Heart right ventricle (tissue), 16 donors: Measurements from ENCODE around the gene MIB2. TPM values are rescaled to one million over a fixed set of nuclear protein-coding genes. Genes with fewer than 3 reads are reported as not detected.

ENCODE experiments used
- ATAC-seq, 8 donors: fragments of 200-7000 bp; cut with Tn5 transposase; one replicate each; pipeline ENCODE4 v1.9.1; 2020; ENCODE audit warnings: mild to moderate bottlenecking in 8 of 8, moderate library complexity in 8 of 8, moderate number of reproducible peaks in 1 of 8
- DNase-seq, 2 donors: peaks; one replicate each; pipeline ENCODE4 v3.0.0-alpha.2; 2020
- H3K27ac ChIP-seq, 10 donors: fragments of 200-600 bp; sonication (generic) in 2 of 10; one replicate each; pipeline versions ENCODE4 v1.5.0 to v1.8.0; 2020 to 2022; ENCODE audit warnings: mild to moderate bottlenecking in 3 of 10
- H3K27me3 ChIP-seq, 7 donors: fragments of 200-600 bp; one replicate each; pipeline ENCODE4 v1.8.0; 2021 to 2022; ENCODE audit warnings: mild to moderate bottlenecking in 2 of 7
- H3K36me3 ChIP-seq, 9 donors: fragments of 200-600 bp; sonication (generic) in 1 of 9; one replicate each; pipeline versions ENCODE4 v1.5.0 to v1.8.0; 2020 to 2022; ENCODE audit warnings: mild to moderate bottlenecking in 2 of 9
- H3K4me1 ChIP-seq, 9 donors: fragments of 200-600 bp; sonication (generic) in 1 of 9; one replicate each; pipeline versions ENCODE4 v1.5.0 to v1.8.0; 2020 to 2022; ENCODE audit warnings: mild to moderate bottlenecking in 4 of 9
- H3K4me3 ChIP-seq, 10 donors: fragments of 200-600 bp; sonication (generic) in 2 of 10; one replicate each; pipeline versions ENCODE4 v1.5.0 to v1.8.0; 2020 to 2022; ENCODE audit warnings: mild to moderate bottlenecking in 7 of 10, moderate library complexity in 2 of 10
- H3K9me3 ChIP-seq, 11 donors: fragments of 200-600 bp in 10 of 11; sonication (generic) in 2 of 11; one replicate each; pipeline versions ENCODE4 v1.5.0 to v1.8.0; 2013 to 2022; ENCODE audit warnings: mild to moderate bottlenecking in 2 of 11, control low read depth in 1 of 11, moderate library complexity in 1 of 11
- CTCF ChIP-seq, 9 donors: fragments of 200-600 bp; sonication (generic) in 2 of 9; IDR thresholded peaks; one replicate each; pipeline versions ENCODE4 v1.5.0 to v1.8.0; 2021 to 2022; ENCODE audit warnings: antibody characterized with exemption in 9 of 9, mild to moderate bottlenecking in 5 of 9, moderate library complexity in 1 of 9
- WGBS, 2 donors: extraction: QIAGEN DNeasy Blood & Tissue Kit; methylation state at CpG; one replicate each; pipeline ENCODE4 v1.1.7; 2013; ENCODE audit warnings: inconsistent platforms in 1 of 2; 5-methylcytosine and 5-hydroxymethylcytosine counted together
- intact Hi-C, 10 donors: fragments of 100-400 bp; cut with DNase I; formaldehyde crosslinking; loops; one replicate each; pipeline versions ENCODE4 v1.11.1 to v1.14.2; 2022
- polyA plus RNA-seq, 2 donors: library from polyadenylated mRNA; stranded (reverse); fragments of 200-250 nt; gene quantifications; one replicate each; pipeline ENCODE4 v1.2.3, GENCODE V29; 2013
- total RNA-seq, 10 donors: library from RNA; stranded (reverse); fragmentation: NEBNext Ultra II Directional in 3 of 10; extraction: Animal tissue kit (Norgen Biotek cat#: 25700) in 3 of 10; gene quantifications; one replicate each; pipeline versions ENCODE4 v1.2.1 to v1.2.4, GENCODE V29; 2021 to 2023
- donor health status: Arrhythmogenic right ventricular cardiomyopathy.
- donor health status: ischemic (EF 13 %, LVEDD 7.1; RV severe dilation, severe dysfunction).
- donor health status: healthy with polysubstance abuse.
- donor health status: DM: no; HTN: yes; CAD: no.
- donor health status: DM: no; HTN: no; CAD: no.
- donor health status: ischemic (EF 25% LVEDD 6.9; RV normal size, moderate dysfunction).
- donor health status: ischemic (EF 25% LVEDD 5.7; RV mildly dilated, moderate dysfunction).
- donor health status: healthy.
- donor health status: DM: yes; HTN: yes; CAD: no.
- donor health status: Ischemic cardiomyopathy.
- donor health status: ischemic (EF 35%, LVEDD 5.7; RV mildly dilated, moderate dysfunction).
- donor health status: nonischemic (EF 11% LVEDD 7.7; RV severe dilation, severe dysfunction).
- donor health status: DM: yes; HTN: yes; CAD: no.
- donor health status: PGD.
- donor health status: ischemic (EF 29% LVEDD 5.4; RV normal size, mild dysfunction).
- donor health status: nonischemic (EF 23%, LVEDD 6.1; RV moderate dilation, normal function).

The MIB2 gene
- total and polyA plus RNA-seq, 12 donors, result 53.6 to 248 (median 74.7) TPM

DNA sequence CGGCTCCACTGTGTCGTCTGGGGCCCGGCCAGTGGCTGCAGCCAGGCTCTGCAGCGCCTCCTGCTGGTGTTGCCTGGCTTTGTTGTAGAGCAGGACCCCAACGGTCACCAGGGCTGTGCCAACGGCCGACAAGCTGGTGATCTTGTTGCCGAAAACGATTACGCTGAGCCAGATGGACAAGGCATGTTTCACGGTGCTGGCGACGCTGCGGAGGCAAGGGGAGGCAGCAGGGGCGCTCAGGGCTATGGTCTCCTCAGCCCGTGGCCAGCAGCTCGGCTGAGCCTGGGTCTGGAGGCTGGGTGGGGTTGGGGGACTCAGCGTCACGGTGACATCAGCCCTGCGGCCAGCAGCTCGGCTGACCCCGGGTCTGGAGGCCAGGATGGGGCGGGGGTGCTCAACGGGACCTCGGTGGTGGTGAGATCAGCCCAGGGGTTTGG, 50.5 kb downstream of the MIB2 start:
- no peak for DNase-seq
- WGBS, 2 donors, result 83 to 85% methylated on average over 25 of the region's 25 CpGs
- peak; percentile 5 to 53 (median 44) for TF ChIP-seq CTCF (IDR thresholded peaks at IDR 0.05)
- Histone ChIP-seq H3K27ac (no peak overlapping the region), H3K9me3 (no peaks in the 10 kb centered on the region), H3K27me3 (no peaks in the 10 kb centered on the region), H3K36me3 (peaks cover 0 to 61% (median 15%) of the 10 kb centered on the region in 9 donors), H3K4me3 (no peak overlapping the region), H3K4me1 (peaks cover 0 to 16% (median 0%) of the 10 kb centered on the region in 9 donors)
- ATAC-seq, result peak in 1 of 8 donors; percentile 39
- intact Hi-C loops, result loop anchor here in 2 of 10 donors (5.0 kb wide), 1 partner anchor 61 kb away; no protein-coding TSS in a partner anchor

DNA sequence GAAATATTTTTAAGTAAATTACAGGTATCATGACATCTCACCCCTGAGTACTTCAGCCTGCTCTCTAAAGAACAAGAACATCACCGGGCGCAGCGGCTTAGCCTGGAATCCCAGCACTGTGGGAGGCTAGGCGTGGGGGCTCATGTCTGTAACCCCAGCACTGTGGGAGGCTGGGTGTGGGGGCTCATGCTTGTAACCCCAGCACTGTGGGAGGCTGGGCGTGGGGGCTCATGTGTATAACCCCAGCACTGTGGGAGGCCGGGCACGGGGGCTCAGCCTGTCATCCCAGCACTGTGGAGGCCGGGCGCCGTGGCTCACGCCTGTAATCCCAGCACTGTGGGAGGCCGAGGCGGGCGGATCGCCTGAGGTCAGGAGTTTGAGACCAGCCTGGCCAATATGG, 51.2 kb downstream of the MIB2 start:
- H3K4me3 ChIP-seq, result no peak overlapping the region
- no peaks in the 10 kb centered on the region for H3K27me3 ChIP-seq
- peaks cover 0 to 68% (median 15%) of the 10 kb centered on the region in 9 donors for H3K36me3 ChIP-seq
- DNase-seq (no peak), ATAC-seq (no peak)
- intact Hi-C loops, result loop anchor here in 2 of 10 donors (5.0 kb wide), 1 partner anchor 61 kb away; no protein-coding TSS in a partner anchor
- H3K4me1 ChIP-seq, result peaks cover 0 to 17% (median 0%) of the 10 kb centered on the region in 9 donors
- no peaks in the 10 kb centered on the region for H3K9me3 ChIP-seq
- no peak for TF ChIP-seq CTCF (IDR thresholded peaks at IDR 0.05)
- no peak overlapping the region for H3K27ac ChIP-seq
- WGBS, 2 donors, result 95 to 98% methylated on average over 15 of the region's 15 CpGs

DNA sequence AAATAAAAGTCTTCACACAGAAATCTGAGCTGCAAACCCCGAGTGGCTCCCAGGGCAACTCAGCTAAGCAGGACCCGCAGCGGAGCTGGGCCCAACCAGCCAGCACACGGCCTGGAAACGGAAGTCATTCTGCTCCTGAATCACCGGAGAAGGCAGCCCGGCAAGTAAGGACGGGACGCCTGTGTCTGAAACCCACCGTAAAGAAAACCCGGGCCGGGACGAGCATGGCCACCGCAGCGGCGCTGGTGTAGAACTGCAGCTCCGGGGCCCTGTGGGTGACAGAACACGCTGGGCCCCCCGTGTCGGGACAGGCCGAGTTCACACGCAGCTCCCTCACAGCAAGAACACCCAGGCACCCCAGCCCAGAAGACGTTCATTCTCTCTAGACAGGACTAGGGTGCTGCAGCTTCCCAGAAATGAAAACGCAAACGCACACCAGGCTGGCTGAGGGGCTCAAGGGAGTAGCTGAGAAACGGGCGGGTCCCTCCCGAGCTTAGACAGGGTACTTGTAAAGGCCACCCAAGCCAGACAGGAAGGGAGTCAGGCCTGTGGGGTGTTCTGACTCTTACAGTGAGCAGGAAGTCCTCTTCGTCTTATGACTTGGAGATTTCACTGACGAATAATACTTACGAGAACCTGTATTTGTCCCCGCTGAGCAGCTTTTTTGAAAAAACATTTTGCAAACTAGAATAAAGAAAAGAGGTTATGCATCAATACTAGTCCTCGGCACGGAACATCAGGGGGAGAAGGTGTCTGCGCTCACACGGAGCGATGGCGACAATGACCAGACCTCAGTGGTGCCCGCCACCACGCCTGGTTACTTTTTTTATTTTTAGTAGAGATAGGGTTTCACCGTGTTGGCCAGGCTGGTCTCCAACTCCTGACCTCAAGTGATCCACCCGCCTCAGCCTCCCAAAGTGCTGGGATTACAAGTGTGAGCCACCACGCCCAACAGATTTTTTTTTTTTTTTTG, 54.5 kb downstream of the MIB2 start:
- H3K27me3 ChIP-seq, result no peaks in the 10 kb centered on the region
- peaks cover 0 to 17% (median 0%) of the 10 kb centered on the region in 9 donors for H3K4me1 ChIP-seq
- TF ChIP-seq CTCF (IDR thresholded peaks at IDR 0.05), result no peak
- peak in 1 of 2 donors; percentile 47 for DNase-seq
- H3K4me3 ChIP-seq, result peak overlapping the region in 3 of 10 donors; percentile 11 to 31 (median 18)
- ATAC-seq, result peak in 7 of 8 donors; percentile 64 to 89 (median 74)
- WGBS, 2 donors, result 75 to 84% methylated on average over 43 of the region's 43 CpGs
- intact Hi-C loops, result loop anchor here in 2 of 10 donors (5.0 kb wide), 1 partner anchor 58 kb away; no protein-coding TSS in a partner anchor
- no peaks in the 10 kb centered on the region for H3K9me3 ChIP-seq
- H3K27ac ChIP-seq, result peak overlapping the region; percentile 47 to 80 (median 67)
- peaks cover 0 to 92% (median 20%) of the 10 kb centered on the region in 9 donors for H3K36me3 ChIP-seq

DNA sequence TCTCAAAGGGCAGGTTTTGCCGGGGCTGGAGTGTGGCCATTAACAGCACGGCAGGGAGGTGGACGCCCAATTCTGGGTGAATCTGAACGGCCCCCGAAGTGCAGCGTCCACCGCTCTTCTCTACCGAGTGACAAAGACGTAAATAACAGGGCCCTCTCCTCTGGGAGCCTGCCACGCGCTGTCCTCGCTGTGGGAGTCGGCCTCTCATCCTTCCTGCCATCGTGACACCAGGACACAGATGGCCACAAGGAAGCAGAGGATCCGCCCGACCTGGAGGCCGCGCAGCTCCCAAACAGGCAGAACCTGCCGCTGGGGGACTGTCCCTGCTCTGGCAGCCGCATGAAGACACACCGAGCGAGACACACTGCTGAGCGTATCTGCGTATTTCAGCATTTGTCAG, 55.6 kb downstream of the MIB2 start:
- H3K27ac ChIP-seq, result peak overlapping the region in 4 of 10 donors; percentile 47 to 78 (median 70)
- WGBS, 2 donors, result 80 to 82% methylated on average over 24 of the region's 24 CpGs
- no peak for TF ChIP-seq CTCF (IDR thresholded peaks at IDR 0.05)
- DNase-seq, result no peak
- peak in 1 of 8 donors; percentile 19 for ATAC-seq
- no peaks in the 10 kb centered on the region for H3K9me3 ChIP-seq
- H3K27me3 ChIP-seq, result no peaks in the 10 kb centered on the region
- H3K4me3 ChIP-seq, result no peak overlapping the region
- intact Hi-C loops, result no loop called here
- H3K4me1 ChIP-seq, result peaks cover 0 to 17% (median 0%) of the 10 kb centered on the region in 9 donors
- peaks cover 0 to 84% (median 9%) of the 10 kb centered on the region in 9 donors for H3K36me3 ChIP-seq
